GM12878 (cell line): ENCODE results near the gene PRKCB. TPM values are rescaled to one million over a fixed set of nuclear protein-coding genes. Genes with fewer than 3 reads are reported as not detected.

Experiments
- ATAC-seq: fragments of 200-7000 bp; cut with Tn5 transposase; 3 replicates; pipeline ENCODE4 v1.9.1; 2020; ENCODE audit warnings: mild to moderate bottlenecking, moderate library complexity
- BruUV-seq: library from RNA; stranded (reverse); fragments of 400-500 nt; replicated peaks from 2 replicates; lab custom pipeline; 2021; lab: Mats Ljungman, UMichigan
- CTCF ChIA-PET: fragments of 300-600 bp; sonication (Branson Sonifier 250); formaldehyde crosslinking; extraction: SDS; loops from one replicate; lab custom pipeline; 2021; ENCODE audit warnings: inconsistent platforms; lab: Yijun Ruan, JAX
- POLR2A ChIA-PET: fragments of 350-600 bp; formaldehyde crosslinking; extraction: SDS; loops from one replicate; lab custom pipeline; 2021; ENCODE audit warnings: inconsistent platforms; lab: Charles Lee
- RAD21 ChIA-PET: fragments of 300-600 bp; sonication (Branson Sonifier 250); formaldehyde crosslinking; loops from one replicate; lab custom pipeline; 2023; ENCODE audit warnings: antibody characterized with exemption; ENCODE audit not compliant: unreplicated experiment; lab: Charles Lee
- SMC1A ChIA-PET: fragments of 300-600 bp; sonication (Branson Sonifier 250); formaldehyde crosslinking; loops from one replicate; lab custom pipeline; 2023; ENCODE audit not compliant: unreplicated experiment, uncharacterized antibody; lab: Charles Lee
- DNase-seq: peaks from one replicate; pipeline ENCODE4 v3.0.0-alpha.2; 2011; ENCODE audit warnings: low read depth, low spot score
- FAIRE-seq: peaks from 3 replicates; lab custom pipeline; 2011; peaks lifted over from hg19 to GRCh38; lab: Jason Lieb, UNC
- H2AFZ ChIP-seq: 2 replicates; pipeline ENCODE4 v1.6.0; 2011; ENCODE audit warnings: low read depth, low read length, control low read depth; ENCODE audit not compliant: control insufficient read depth
- H3K27ac ChIP-seq: 2 replicates; pipeline ENCODE4 v1.5.1; 2011; ENCODE audit warnings: control low read depth; ENCODE audit not compliant: control insufficient read depth, insufficient read depth
- H3K27me3 ChIP-seq, 2 experiments: replicated peaks in 1 of 2; 2 replicates each; pipeline versions ENCODE4 v1.6.0 to v1.6.1; 2011; ENCODE audit warnings: low read length in 1 of 2; ENCODE audit not compliant: control insufficient read depth in 2 of 2, insufficient read depth in 2 of 2
- H3K36me3 ChIP-seq, 2 experiments: 2 replicates each; pipeline ENCODE4 v1.5.1; 2011; ENCODE audit warnings: low read length in 1 of 2; ENCODE audit not compliant: control insufficient read depth in 2 of 2, insufficient read depth in 2 of 2
- H3K4me1 ChIP-seq: 2 replicates; pipeline ENCODE4 v1.6.1; 2011; ENCODE audit warnings: mild to moderate bottlenecking, low read length, moderate library complexity, mixed read lengths; ENCODE audit not compliant: control insufficient read depth, insufficient read depth
- H3K4me2 ChIP-seq: 2 replicates; pipeline ENCODE4 v1.6.0; 2011; ENCODE audit warnings: control low read depth; ENCODE audit not compliant: control insufficient read depth, insufficient read depth
- H3K4me3 ChIP-seq: fragments of 200-600 bp; sonication (generic); 2 replicates; pipeline ENCODE4 v1.5.1; 2016
- H3K79me2 ChIP-seq: 2 replicates; pipeline ENCODE4 v1.6.0; 2011; ENCODE audit warnings: low read length; ENCODE audit not compliant: control insufficient read depth, insufficient read depth
- H3K9ac ChIP-seq: 2 replicates; pipeline ENCODE4 v1.8.0; 2011; ENCODE audit warnings: low read length, control low read depth, mixed read lengths; ENCODE audit not compliant: control insufficient read depth, insufficient read depth
- H3K9me3 ChIP-seq: replicated peaks from 3 replicates; pipeline ENCODE4 v1.5.1; 2011; ENCODE audit warnings: mild to moderate bottlenecking, low read length; ENCODE audit not compliant: control insufficient read depth, insufficient read depth
- H4K20me1 ChIP-seq: 2 replicates; pipeline ENCODE4 v1.6.0; 2011; ENCODE audit not compliant: control insufficient read depth, insufficient read depth
- ATF7 ChIP-seq: fragments of 450-650 bp; IDR thresholded peaks from 2 replicates; pipeline ENCODE4 v1.6.1; 2016; ENCODE audit warnings: low read depth, mild to moderate bottlenecking
- BHLHE40 ChIP-seq, 2 experiments: fragments of 450-650 bp in 1 of 2; IDR thresholded peaks; 2 replicates each; pipeline ENCODE4 v1.6.1; 2011 to 2017; ENCODE audit warnings: low read depth in 2 of 2, borderline replicate concordance in 1 of 2, improper control_type of control experiment in 1 of 2, low read length in 1 of 2, mild to moderate bottlenecking in 1 of 2
- BMI1 ChIP-seq: fragments of 450-650 bp; IDR thresholded peaks from 2 replicates; pipeline ENCODE4 v1.6.1; 2016; ENCODE audit warnings: mild to moderate bottlenecking, moderate library complexity, borderline replicate concordance
- CEBPB ChIP-seq, 2 experiments: fragments of 150-350 bp in 1 of 2; IDR thresholded peaks; 2 replicates each; pipeline ENCODE4 v1.6.1; 2012 to 2014; ENCODE audit warnings: low read depth in 2 of 2, low read length in 2 of 2, borderline replicate concordance in 1 of 2, inconsistent platforms in 1 of 2
- HCFC1 ChIP-seq: fragments of 150-350 bp; IDR thresholded peaks from 2 replicates; pipeline ENCODE4 v1.6.1; 2014; ENCODE audit warnings: low read length
- HDGF ChIP-seq: fragments of 450-650 bp; IDR thresholded peaks from 2 replicates; pipeline ENCODE4 v1.6.1; 2016; ENCODE audit warnings: antibody characterized with exemption
- IKZF2 ChIP-seq, 2 experiments: fragments of 450-650 bp; IDR thresholded peaks; 2 replicates each; pipeline ENCODE4 v1.6.1; 2017; ENCODE audit warnings: mild to moderate bottlenecking in 2 of 2, moderate library complexity in 2 of 2
- KDM1A ChIP-seq: fragments of 200-600 bp; sonication (generic); IDR thresholded peaks from 2 replicates; pipeline ENCODE4 v1.6.1; 2016; ENCODE audit warnings: borderline replicate concordance
- MEF2B ChIP-seq: fragments of 450-650 bp; IDR thresholded peaks from 2 replicates; pipeline ENCODE4 v1.6.1; 2018; ENCODE audit warnings: mild to moderate bottlenecking, moderate library complexity; ENCODE audit not compliant: partially characterized antibody, poor library complexity, severe bottlenecking
- MYC ChIP-seq: IDR thresholded peaks from 2 replicates; pipeline ENCODE4 v1.6.1; 2011; ENCODE audit warnings: mild to moderate bottlenecking, low read length, moderate library complexity, inconsistent platforms; ENCODE audit not compliant: insufficient read depth, insufficient replicate concordance, insufficient read length, severe bottlenecking
- NRF1 ChIP-seq: conservative IDR thresholded peaks from 2 replicates; pipeline ENCODE4 v1.6.1; 2011; ENCODE audit warnings: mild to moderate bottlenecking, low read depth, low read length, improper control_type of control experiment
- RB1 ChIP-seq: fragments of 450-650 bp; formaldehyde crosslinking; IDR thresholded peaks from 2 replicates; pipeline ENCODE4 v1.6.1; 2017; ENCODE audit warnings: mild to moderate bottlenecking, borderline replicate concordance
- SMAD5 ChIP-seq: IDR thresholded peaks from 2 replicates; pipeline ENCODE4 v1.6.1; 2016; ENCODE audit warnings: antibody characterized with exemption, low read depth
- SMC3 ChIP-seq: IDR thresholded peaks from 2 replicates; pipeline ENCODE4 v1.6.1; 2011; ENCODE audit warnings: low read length, improper control_type of control experiment, borderline replicate concordance
- SREBF1 ChIP-seq: IDR thresholded peaks from 2 replicates; pipeline ENCODE4 v1.6.1; 2012; ENCODE audit warnings: mild to moderate bottlenecking, low read length
- SUZ12 ChIP-seq: fragments of 200-600 bp; sonication (generic); IDR thresholded peaks from one replicate; pipeline ENCODE4 v1.6.1; 2018; ENCODE audit warnings: antibody characterized with exemption, mild to moderate bottlenecking; ENCODE audit not compliant: unreplicated experiment
- ZBED1 ChIP-seq: IDR thresholded peaks from 2 replicates; pipeline ENCODE4 v1.6.1; 2016; ENCODE audit warnings: borderline replicate concordance
- WGBS: methylation state at CpG from one replicate; pipeline ENCODE4 v1.1.6; 2016; ENCODE audit warnings: low lambda C conversion rate; ENCODE audit not compliant: insufficient replicate concordance, insufficient coverage; ENCODE audit errors: missing lambda C conversion rate; 5-methylcytosine and 5-hydroxymethylcytosine counted together
- in situ Hi-C: fragments of 300-500 bp; cut with MboI; formaldehyde crosslinking; loops from 9 replicates; pipeline ENCODE4 v1.14.3; 2018; ENCODE audit warnings: mixed read lengths
- intact Hi-C: fragments of 100-400 bp; cut with micrococcal nuclease; formaldehyde crosslinking; loops from one replicate; pipeline ENCODE4 v1.14.2; 2022; ENCODE audit not compliant: unreplicated experiment
- polyA plus RNA-seq, 11 experiments: library from polyadenylated mRNA; depleted of rRNA in 4 of 11; unstranded in 6 of 11; stranded (reverse) in 5 of 11; fragments of >200 nt; fragmentation: Nextera tagmentation in 4 of 11; fragmentation: Illumina TruSeq in 1 of 11; extraction: Ambion mirVana in 4 of 11; extraction: Trizol in 1 of 11; gene quantifications; 1 replicate in 1 of 11; 2 replicates in 10 of 11; pipeline versions ENCODE4 v1.2.1 to v1.2.3, GENCODE V29; 2011 to 2016; ENCODE audit warnings: inconsistent platforms in 2 of 11, missing spikeins in 2 of 11, low read depth in 1 of 11
- total RNA-seq, 4 experiments: library from RNA; depleted of rRNA in 3 of 4; stranded (reverse); fragments of >200 nt in 3 of 4; fragmentation: Illumina TruSeq in 1 of 4; extraction: Trizol in 1 of 4; gene quantifications; 2 replicates each; pipeline versions ENCODE4 v1.2.1 to v1.2.3, GENCODE V29; 2013 to 2021
- TF ChIP-seq, protein P1 (sequence below): fragments of 150-350 bp; IDR thresholded peaks from 2 replicates; pipeline ENCODE4 v1.6.1; 2014; ENCODE audit warnings: mild to moderate bottlenecking, low read depth, low read length
- TF ChIP-seq, protein P2 (sequence below), 3 experiments: IDR thresholded peaks in 2 of 3; conservative IDR thresholded peaks in 1 of 3; 2 replicates each; pipeline ENCODE4 v1.5.1; 2011; ENCODE audit warnings: low read depth in 3 of 3, low read length in 3 of 3, mild to moderate bottlenecking in 3 of 3, control low read depth in 2 of 3, moderate library complexity in 2 of 3, inconsistent platforms in 1 of 3, mixed read lengths in 1 of 3; ENCODE audit not compliant: control insufficient read depth in 2 of 3, insufficient read depth in 1 of 3; ENCODE audit errors: extremely low read depth in 1 of 3

Gene PRKCB
- total and polyA plus RNA-seq, 10 of the 15 experiments (the other 5 are each of a cell fraction or from before 2014, with no cell fraction given), result 21.4 to 158 (median 97.3) TPM

DNA sequence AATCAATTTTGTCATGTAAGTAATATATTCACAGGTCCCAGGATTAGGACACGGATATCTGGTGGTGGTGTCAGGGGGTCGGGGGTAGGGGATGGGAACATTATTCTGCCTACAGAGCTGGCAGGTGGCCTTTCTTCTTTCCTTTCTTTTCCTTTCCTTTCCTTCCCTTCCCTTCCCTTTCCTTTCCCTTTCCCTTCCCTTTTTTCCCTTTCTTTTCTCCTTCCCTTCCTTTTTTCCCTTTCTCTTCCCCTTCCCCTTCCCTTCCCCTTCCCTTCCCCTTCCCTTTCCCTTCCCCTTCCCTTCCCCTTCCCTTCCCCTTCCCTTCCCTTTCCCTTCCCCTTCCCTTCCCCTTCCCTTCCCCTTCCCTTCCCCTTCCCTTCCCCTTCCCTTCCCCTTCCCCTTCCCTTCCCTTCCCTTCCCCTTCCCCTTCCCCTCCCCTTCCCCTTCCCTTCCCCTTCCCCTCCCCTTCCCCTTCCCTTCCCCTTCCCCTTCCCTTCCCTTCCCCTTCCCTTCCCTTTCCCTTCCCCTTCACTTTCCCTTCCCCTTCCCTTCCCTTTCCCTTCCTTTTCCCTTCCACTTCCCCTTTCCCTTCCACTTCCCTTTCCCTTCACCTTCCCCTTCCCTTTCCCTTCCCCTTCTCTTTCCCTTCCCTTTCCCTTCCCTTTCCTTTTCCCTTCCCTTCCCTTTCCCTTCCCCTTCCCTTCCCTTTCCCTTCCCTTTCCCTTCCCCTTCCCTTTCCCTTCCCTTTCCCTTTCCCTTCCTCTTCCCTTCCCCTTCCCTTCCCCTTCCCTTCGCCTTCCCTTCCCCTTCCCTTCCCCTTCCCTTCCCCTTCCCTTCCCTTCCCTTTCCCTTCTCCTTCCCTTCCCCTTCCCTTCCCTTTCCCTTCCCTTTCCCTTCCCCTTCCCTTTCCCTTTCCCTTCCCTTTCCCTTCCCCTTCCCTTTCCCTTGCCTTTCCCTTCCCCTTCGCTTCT is 145.9 kb downstream of the PRKCB start:
- Histone ChIP-seq H3K4me2 (no peak overlapping the region), H3K9ac (no peak overlapping the region), H3K4me3 (no peak overlapping the region), H3K36me3 (no peaks in the 10 kb centered on the region; a peak in 3 of 4 replicates), H3K27me3 (no peaks in the 10 kb centered on the region), H3K27ac (no peak overlapping the region), H2AFZ (no peak overlapping the region), H3K4me1 (peaks cover under 1% of the 10 kb centered on the region; the same call in 1 of the 2 replicates), H3K9me3 (no peaks in the 10 kb centered on the region), H4K20me1 (peaks cover 1% of the 10 kb centered on the region; the same call in 1 of the 2 replicates), H3K79me2 (peaks cover 3% of the 10 kb centered on the region)
- no TSS peak for BruUV-seq
- FAIRE-seq, result no peak
- intact Hi-C loops (no loop called here), in situ Hi-C loops (no loop called here)
- CTCF ChIA-PET, result interaction anchor here (0.6 kb wide), 1 partner anchor 10 kb away, joined by 3 read pairs; no protein-coding TSS in a partner anchor
- TF ChIP-seq IKZF2 (IDR thresholded peaks at IDR 0.05) (no peak), SREBF1 (no peak), SUZ12 (no peak), NRF1 (no peak), RB1 (no peak), BHLHE40 (IDR thresholded peaks at IDR 0.05; ENCODE audit: borderline replicate concordance in 1 of 2, low read depth in 2 of 2, low read length in 1 of 2) (no peak), ATF7 (no peak), MEF2B (no peak), ZBED1 (no peak), BMI1 (no peak), SMC3 (no peak), MYC (no peak), SMAD5 (no peak), HDGF (no peak), HCFC1 (no peak), CEBPB (IDR thresholded peaks at IDR 0.05; ENCODE audit: borderline replicate concordance in 1 of 2, low read depth in 2 of 2, low read length in 2 of 2) (no peak), KDM1A (no peak)
- TF ChIP-seq, protein P1, sequence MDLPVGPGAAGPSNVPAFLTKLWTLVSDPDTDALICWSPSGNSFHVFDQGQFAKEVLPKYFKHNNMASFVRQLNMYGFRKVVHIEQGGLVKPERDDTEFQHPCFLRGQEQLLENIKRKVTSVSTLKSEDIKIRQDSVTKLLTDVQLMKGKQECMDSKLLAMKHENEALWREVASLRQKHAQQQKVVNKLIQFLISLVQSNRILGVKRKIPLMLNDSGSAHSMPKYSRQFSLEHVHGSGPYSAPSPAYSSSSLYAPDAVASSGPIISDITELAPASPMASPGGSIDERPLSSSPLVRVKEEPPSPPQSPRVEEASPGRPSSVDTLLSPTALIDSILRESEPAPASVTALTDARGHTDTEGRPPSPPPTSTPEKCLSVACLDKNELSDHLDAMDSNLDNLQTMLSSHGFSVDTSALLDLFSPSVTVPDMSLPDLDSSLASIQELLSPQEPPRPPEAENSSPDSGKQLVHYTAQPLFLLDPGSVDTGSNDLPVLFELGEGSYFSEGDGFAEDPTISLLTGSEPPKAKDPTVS, result no peak
- TF ChIP-seq, protein P2, sequence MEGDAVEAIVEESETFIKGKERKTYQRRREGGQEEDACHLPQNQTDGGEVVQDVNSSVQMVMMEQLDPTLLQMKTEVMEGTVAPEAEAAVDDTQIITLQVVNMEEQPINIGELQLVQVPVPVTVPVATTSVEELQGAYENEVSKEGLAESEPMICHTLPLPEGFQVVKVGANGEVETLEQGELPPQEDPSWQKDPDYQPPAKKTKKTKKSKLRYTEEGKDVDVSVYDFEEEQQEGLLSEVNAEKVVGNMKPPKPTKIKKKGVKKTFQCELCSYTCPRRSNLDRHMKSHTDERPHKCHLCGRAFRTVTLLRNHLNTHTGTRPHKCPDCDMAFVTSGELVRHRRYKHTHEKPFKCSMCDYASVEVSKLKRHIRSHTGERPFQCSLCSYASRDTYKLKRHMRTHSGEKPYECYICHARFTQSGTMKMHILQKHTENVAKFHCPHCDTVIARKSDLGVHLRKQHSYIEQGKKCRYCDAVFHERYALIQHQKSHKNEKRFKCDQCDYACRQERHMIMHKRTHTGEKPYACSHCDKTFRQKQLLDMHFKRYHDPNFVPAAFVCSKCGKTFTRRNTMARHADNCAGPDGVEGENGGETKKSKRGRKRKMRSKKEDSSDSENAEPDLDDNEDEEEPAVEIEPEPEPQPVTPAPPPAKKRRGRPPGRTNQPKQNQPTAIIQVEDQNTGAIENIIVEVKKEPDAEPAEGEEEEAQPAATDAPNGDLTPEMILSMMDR (IDR thresholded peaks at IDR 0.05 in 2 of 3, conservative IDR thresholded peaks at IDR 0.05 in 1 of 3; ENCODE audit: control insufficient read depth in 2 of 3, extremely low read depth in 1 of 3, insufficient read depth in 1 of 3, low read depth in 3 of 3, low read length in 3 of 3), result no peak
- POLR2A ChIA-PET, result no interaction called here
- no peak for DNase-seq
- WGBS, result 90% methylated on average over 3 of the region's 4 CpGs
- SMC1A ChIA-PET, result no interaction called here
- no peak for ATAC-seq
- RAD21 ChIA-PET, result no interaction called here
